HepG2 (cell line): ENCODE results near the gene WDR89. TPM values are rescaled to one million over a fixed set of nuclear protein-coding genes. Genes with fewer than 3 reads are reported as not detected.

Source experiments
- ATAC-seq: fragments of 200-7000 bp; cut with Tn5 transposase; 3 replicates; pipeline ENCODE4 v1.9.1; 2020; ENCODE audit warnings: mild to moderate bottlenecking, moderate library complexity
- BruUV-seq: library from RNA; stranded (reverse); fragments of 400-500 nt; replicated peaks from 2 replicates; lab custom pipeline; 2021; lab: Mats Ljungman, UMichigan
- CTCF ChIA-PET: fragments of 300-600 bp; formaldehyde crosslinking; extraction: SDS; loops from one replicate; lab custom pipeline; 2021; ENCODE audit warnings: low total read pairs, inconsistent platforms, low intra/inter-chr PET ratio; lab: Yijun Ruan, JAX
- POLR2A ChIA-PET: fragments of 350-600 bp; sonication (Branson Sonifier 250); formaldehyde crosslinking; loops from one replicate; lab custom pipeline; 2020; ENCODE audit warnings: antibody characterized with exemption, inconsistent platforms; lab: Yijun Ruan, JAX
- DNase-seq: peaks from one replicate; pipeline ENCODE4 v3.0.0-alpha.2; 2015; ENCODE audit warnings: low spot score
- FAIRE-seq: peaks from 3 replicates; lab custom pipeline; 2011; peaks lifted over from hg19 to GRCh38; lab: Jason Lieb, UNC
- H2AFZ ChIP-seq: one replicate; pipeline ENCODE4 v1.6.1; 2011; ENCODE audit warnings: low read length, inconsistent platforms
- H3K27ac ChIP-seq: fragments of 300-600 bp; 3 replicates; pipeline ENCODE4 v1.8.0; 2011; ENCODE audit warnings: mixed run types, mild to moderate bottlenecking, mixed read lengths, low read length, inconsistent platforms; ENCODE audit not compliant: insufficient read depth; ENCODE audit errors: extremely low read length
- H3K27me3 ChIP-seq, 2 experiments: fragments of 200-600 bp in 1 of 2; 2 replicates in 1 of 2; 3 replicates in 1 of 2; pipeline versions ENCODE4 v1.6.0 to v1.8.0; 2011; ENCODE audit warnings: low read length in 2 of 2, mild to moderate bottlenecking in 2 of 2, moderate library complexity in 2 of 2, inconsistent platforms in 1 of 2; ENCODE audit not compliant: insufficient read depth in 2 of 2, control insufficient read depth in 1 of 2
- H3K36me3 ChIP-seq, 2 experiments: fragments of 200-600 bp in 1 of 2; replicated peaks in 1 of 2; 2 replicates in 1 of 2; 3 replicates in 1 of 2; pipeline versions ENCODE4 v1.5.1 to v1.8.0; 2011; ENCODE audit warnings: low read length in 2 of 2, inconsistent platforms in 1 of 2; ENCODE audit not compliant: insufficient read depth in 2 of 2, control insufficient read depth in 1 of 2
- H3K4me1 ChIP-seq: 2 replicates; pipeline ENCODE4 v1.5.1; 2012; ENCODE audit warnings: low read length, inconsistent platforms; ENCODE audit not compliant: insufficient read depth
- H3K4me2 ChIP-seq: 2 replicates; pipeline ENCODE4 v1.6.0; 2011; ENCODE audit warnings: low read depth, low read length, inconsistent platforms
- H3K4me3 ChIP-seq, 3 experiments: fragments of 200-600 bp in 1 of 3; sonication (generic), shearing (Covaris generic) in 1 of 3; replicated peaks in 1 of 3; 2 replicates each; pipeline ENCODE4 v1.5.1; 2011 to 2016; ENCODE audit warnings: low read length in 3 of 3, inconsistent platforms in 2 of 3, low read depth in 2 of 3, mild to moderate bottlenecking in 2 of 3, control low read depth in 1 of 3, mixed read lengths in 1 of 3; ENCODE audit not compliant: insufficient read depth in 1 of 3
- H3K79me2 ChIP-seq: one replicate; pipeline ENCODE4 v1.6.1; 2011; ENCODE audit warnings: low read length, inconsistent platforms; ENCODE audit not compliant: insufficient read depth
- H3K9ac ChIP-seq: 2 replicates; pipeline ENCODE4 v1.6.0; 2011; ENCODE audit warnings: mild to moderate bottlenecking, low read depth, low read length, inconsistent platforms; ENCODE audit not compliant: insufficient read depth
- H3K9me3 ChIP-seq: 2 replicates; pipeline ENCODE4 v1.5.1; 2012; ENCODE audit warnings: mild to moderate bottlenecking, low read length
- H4K20me1 ChIP-seq: 2 replicates; pipeline ENCODE4 v1.6.0; 2011; ENCODE audit warnings: inconsistent platforms, mild to moderate bottlenecking, low read length, moderate library complexity; ENCODE audit not compliant: insufficient read depth
- CHD4 ChIP-seq: fragments of 200-600 bp; sonication (generic); IDR thresholded peaks from 2 replicates; pipeline ENCODE4 v1.7.0; 2017; ENCODE audit warnings: mild to moderate bottlenecking, low read length, borderline replicate concordance
- HMGXB3 ChIP-seq: sonication (generic); formaldehyde crosslinking; IDR thresholded peaks from 2 replicates; pipeline ENCODE4 v1.4.0; 2020; ENCODE audit warnings: missing genetic modification reagents, borderline replicate concordance
- ZNF780A ChIP-seq: sonication (generic); formaldehyde crosslinking; IDR thresholded peaks from 2 replicates; pipeline ENCODE4 v1.8.0; 2022; ENCODE audit warnings: mild to moderate bottlenecking, missing genetic modification reagents, moderate library complexity
- WGBS: methylation state at CpG from one replicate; pipeline ENCODE4 v1.1.6; 2017; ENCODE audit warnings: low lambda C conversion rate; 5-methylcytosine and 5-hydroxymethylcytosine counted together
- in situ Hi-C: cut with HindIII; loops from 2 replicates; pipeline ENCODE4 v1.10.0; 2017; ENCODE audit warnings: low pct_unique_long_range_greater_than_20kb; ENCODE audit not compliant: extremely low pct_ligation_motif_present
- intact Hi-C: fragments of 100-400 bp; cut with micrococcal nuclease; formaldehyde crosslinking; loops from one replicate; pipeline ENCODE4 v1.10.0; 2022; ENCODE audit not compliant: unreplicated experiment
- polyA plus RNA-seq, 8 experiments: library from polyadenylated mRNA; depleted of rRNA in 3 of 8; stranded (reverse) in 7 of 8; unstranded in 1 of 8; fragments of >200 nt; fragmentation: Illumina TruSeq in 4 of 8; extraction: Trizol in 4 of 8; gene quantifications; 2 replicates each; pipeline versions ENCODE4 v1.2.1 to v1.2.3, GENCODE V29; 2011 to 2016; ENCODE audit warnings: low read depth in 4 of 8, missing spikeins in 1 of 8, mixed read lengths in 1 of 8; ENCODE audit not compliant: insufficient read depth in 1 of 8
- total RNA-seq, 5 experiments: library from RNA; depleted of rRNA; stranded (reverse); fragments of >200 nt; fragmentation: Illumina TruSeq; extraction: Trizol; gene quantifications; 2 replicates each; pipeline ENCODE4 v1.2.3, GENCODE V29; 2016; ENCODE audit warnings: low read depth in 1 of 5
- TF ChIP-seq, protein P1 (sequence below): sonication (generic); IDR thresholded peaks from 2 replicates; pipeline ENCODE4 v1.6.1; 2016; ENCODE audit warnings: low read depth, borderline replicate concordance

Gene WDR89
- total and polyA plus RNA-seq, 2 of the 13 experiments (the other 11 are each of a cell fraction or from before 2014, with no cell fraction given), result 5.2 to 20.1 TPM

DNA sequence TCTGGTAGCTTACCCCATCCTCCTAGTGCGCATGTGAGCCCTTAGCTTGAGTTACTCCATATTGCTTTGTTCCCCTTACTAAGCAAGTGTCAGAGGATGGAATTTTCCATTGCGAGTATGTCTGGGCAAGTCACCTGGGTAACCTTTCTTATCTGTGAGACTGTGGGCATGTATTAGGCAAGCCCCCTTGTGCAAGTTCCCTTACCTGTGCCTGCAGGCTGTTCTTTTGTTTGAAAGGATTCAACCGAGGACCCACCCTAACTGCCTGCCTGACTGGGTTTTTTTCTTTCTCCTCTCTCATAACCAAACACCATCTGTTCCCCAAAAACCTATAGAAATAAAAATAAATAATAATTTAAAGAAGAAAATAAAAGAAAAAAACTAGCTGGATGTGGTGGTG is 76.2 kb downstream of the WDR89 start:
- no peak overlapping the region for H3K27ac ChIP-seq
- BruUV-seq, result no TSS peak
- TF ChIP-seq HMGXB3 (CRISPR knock-in tag), result no peak
- peak; percentile 95 for TF ChIP-seq ZNF780A (CRISPR knock-in tag)
- TF ChIP-seq, all 625 proteins: peak for 1
- Histone ChIP-seq H3K9ac (no peak overlapping the region), H3K36me3 (no peaks in the 10 kb centered on the region), H4K20me1 (no peaks in the 10 kb centered on the region), H3K79me2 (no peaks in the 10 kb centered on the region), H3K27me3 (no peaks in the 10 kb centered on the region; a peak in 1 of 5 replicates), H3K4me3 (no peak overlapping the region), H3K9me3 (no peaks in the 10 kb centered on the region), H2AFZ (no peak overlapping the region), H3K4me1 (peaks cover 23% of the 10 kb centered on the region), H3K4me2 (no peak overlapping the region)
- ChIA-PET POLR2A (no interaction called here), CTCF (no interaction called here)
- FAIRE-seq (no peak), ATAC-seq (no peak), DNase-seq (no peak)
- 35% methylated on average over 3 of the region's 3 CpGs for WGBS
- in situ Hi-C loops, result no loop called here
- intact Hi-C loops, result no loop called here

GRCh38 chr14:63564318-63564717 is 77.4 kb downstream of the WDR89 start:
- Histone ChIP-seq H3K79me2 (no peaks in the 10 kb centered on the region), H3K36me3 (no peaks in the 10 kb centered on the region), H3K9ac (no peak overlapping the region), H2AFZ (no peak overlapping the region), H3K4me1 (peaks cover 23% of the 10 kb centered on the region), H3K4me3 (no peak overlapping the region), H3K27me3 (no peaks in the 10 kb centered on the region; a peak in 1 of 5 replicates), H3K9me3 (no peaks in the 10 kb centered on the region), H3K4me2 (no peak overlapping the region), H4K20me1 (no peaks in the 10 kb centered on the region), H3K27ac (no peak overlapping the region)
- intact Hi-C loops (no loop called here), in situ Hi-C loops (no loop called here)
- ATAC-seq, result peak; percentile 44; the same call in 2 of the 3 replicates
- POLR2A ChIA-PET, result no interaction called here
- FAIRE-seq, result no peak
- TF ChIP-seq CHD4, result no peak
- TF ChIP-seq, protein P1, sequence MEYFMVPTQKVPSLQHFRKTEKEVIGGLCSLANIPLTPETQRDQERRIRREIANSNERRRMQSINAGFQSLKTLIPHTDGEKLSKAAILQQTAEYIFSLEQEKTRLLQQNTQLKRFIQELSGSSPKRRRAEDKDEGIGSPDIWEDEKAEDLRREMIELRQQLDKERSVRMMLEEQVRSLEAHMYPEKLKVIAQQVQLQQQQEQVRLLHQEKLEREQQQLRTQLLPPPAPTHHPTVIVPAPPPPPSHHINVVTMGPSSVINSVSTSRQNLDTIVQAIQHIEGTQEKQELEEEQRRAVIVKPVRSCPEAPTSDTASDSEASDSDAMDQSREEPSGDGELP, result 0 out of 2 replicates have a peak, but pooled peaks have one; percentile 31
- DNase-seq, result no peak
- BruUV-seq, result no TSS peak
- WGBS, result 0% methylated on average over 1 of the region's 1 CpG
- CTCF ChIA-PET, result no interaction called here
